ENCODE data around the gene POLR1H. TPM values are rescaled to one million over a fixed set of nuclear protein-coding genes. Genes with fewer than 3 reads are reported as not detected.
"Not testable (repeated sequence)": the region's sequence is repeated elsewhere in the genome, so short reads cannot be mapped to it uniquely, and the experiment has no call there.

POLR1H gene
- total RNA-seq, 2 donors from 2014 or later: 33.2 to 38.4 TPM

DNA sequence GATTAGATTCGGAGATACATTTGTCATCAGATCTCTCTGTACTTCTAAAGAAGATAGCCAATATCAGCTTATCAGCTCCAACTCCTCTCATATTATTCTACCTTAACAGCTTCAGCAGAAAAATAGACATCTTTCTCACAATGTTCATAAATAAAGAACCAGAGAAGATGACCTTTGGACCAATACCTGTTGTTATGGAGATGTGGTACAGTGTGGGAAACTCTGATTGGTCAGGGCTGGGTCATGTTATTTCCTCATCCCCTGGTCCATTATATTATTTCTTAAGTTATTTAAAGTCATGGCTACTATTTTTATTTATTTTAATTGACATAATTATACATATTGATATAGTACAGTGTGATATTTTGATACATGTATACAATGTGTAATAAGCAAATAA, 35.9 kb upstream of the POLR1H start:
- no peak overlapping the region for H3K9ac ChIP-seq (ENCODE audit: low read depth in 2 of 2, low read length in 2 of 2)
- intact Hi-C loops (cut with DNase I): no loop called here
- no peak for DNase-seq
- no peaks in the 10 kb centered on the region for H3K4me1 ChIP-seq
- H3K36me3 ChIP-seq: no peaks in the 10 kb centered on the region
- TF ChIP-seq, protein P1, sequence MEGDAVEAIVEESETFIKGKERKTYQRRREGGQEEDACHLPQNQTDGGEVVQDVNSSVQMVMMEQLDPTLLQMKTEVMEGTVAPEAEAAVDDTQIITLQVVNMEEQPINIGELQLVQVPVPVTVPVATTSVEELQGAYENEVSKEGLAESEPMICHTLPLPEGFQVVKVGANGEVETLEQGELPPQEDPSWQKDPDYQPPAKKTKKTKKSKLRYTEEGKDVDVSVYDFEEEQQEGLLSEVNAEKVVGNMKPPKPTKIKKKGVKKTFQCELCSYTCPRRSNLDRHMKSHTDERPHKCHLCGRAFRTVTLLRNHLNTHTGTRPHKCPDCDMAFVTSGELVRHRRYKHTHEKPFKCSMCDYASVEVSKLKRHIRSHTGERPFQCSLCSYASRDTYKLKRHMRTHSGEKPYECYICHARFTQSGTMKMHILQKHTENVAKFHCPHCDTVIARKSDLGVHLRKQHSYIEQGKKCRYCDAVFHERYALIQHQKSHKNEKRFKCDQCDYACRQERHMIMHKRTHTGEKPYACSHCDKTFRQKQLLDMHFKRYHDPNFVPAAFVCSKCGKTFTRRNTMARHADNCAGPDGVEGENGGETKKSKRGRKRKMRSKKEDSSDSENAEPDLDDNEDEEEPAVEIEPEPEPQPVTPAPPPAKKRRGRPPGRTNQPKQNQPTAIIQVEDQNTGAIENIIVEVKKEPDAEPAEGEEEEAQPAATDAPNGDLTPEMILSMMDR (IDR thresholded peaks at IDR 0.05): no peak
- no peak overlapping the region for H3K4me3 ChIP-seq
- no peak overlapping the region for H3K27ac ChIP-seq
- no peaks in the 10 kb centered on the region for H3K9me3 ChIP-seq
- H3K27me3 ChIP-seq: no peaks in the 10 kb centered on the region

DNA sequence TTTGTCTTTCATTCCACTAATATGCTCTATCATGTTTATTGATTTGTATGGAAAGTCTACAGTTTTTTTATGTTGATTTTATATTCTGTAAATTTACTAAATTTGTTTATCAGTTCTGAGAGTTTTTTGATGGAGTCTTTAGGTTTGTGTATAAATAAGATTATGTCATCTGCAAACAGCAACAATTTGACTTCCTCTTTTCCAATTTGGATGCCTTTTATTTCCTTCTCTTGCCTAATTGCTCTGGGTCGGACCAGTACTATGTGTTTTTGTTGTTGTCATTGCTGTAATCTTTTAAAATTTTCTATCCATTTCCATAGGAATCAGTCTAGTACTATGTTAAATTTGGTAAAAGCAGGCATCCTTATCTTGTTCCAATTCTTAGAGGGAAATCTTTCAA, 31.5 kb upstream of the POLR1H start:
- no peaks in the 10 kb centered on the region for H3K36me3 ChIP-seq
- H3K9me3 ChIP-seq: no peaks in the 10 kb centered on the region
- H3K4me1 ChIP-seq: no peaks in the 10 kb centered on the region
- no peak overlapping the region for H3K4me3 ChIP-seq
- H3K9ac ChIP-seq (ENCODE audit: low read depth in 2 of 2, low read length in 2 of 2): no peak overlapping the region
- no peak for DNase-seq
- intact Hi-C loops (cut with DNase I): no loop called here
- no peak overlapping the region for H3K27ac ChIP-seq
- TF ChIP-seq, protein P1 (IDR thresholded peaks at IDR 0.05): no peak
- H3K27me3 ChIP-seq: no peaks in the 10 kb centered on the region

GRCh38 chr6:30031381-30031780, 29.7 kb upstream of the POLR1H start:
- intact Hi-C loops (cut with DNase I): no loop called here
- Histone ChIP-seq H3K4me3 (no peak overlapping the region), H3K9ac (ENCODE audit: low read depth in 2 of 2, low read length in 2 of 2) (no peak overlapping the region), H3K9me3 (no peaks in the 10 kb centered on the region), H3K27ac (no peak overlapping the region), H3K27me3 (no peaks in the 10 kb centered on the region), H3K36me3 (no peaks in the 10 kb centered on the region), H3K4me1 (no peaks in the 10 kb centered on the region)
- TF ChIP-seq, protein P1 (IDR thresholded peaks at IDR 0.05): no peak
- no peak for DNase-seq

DNA sequence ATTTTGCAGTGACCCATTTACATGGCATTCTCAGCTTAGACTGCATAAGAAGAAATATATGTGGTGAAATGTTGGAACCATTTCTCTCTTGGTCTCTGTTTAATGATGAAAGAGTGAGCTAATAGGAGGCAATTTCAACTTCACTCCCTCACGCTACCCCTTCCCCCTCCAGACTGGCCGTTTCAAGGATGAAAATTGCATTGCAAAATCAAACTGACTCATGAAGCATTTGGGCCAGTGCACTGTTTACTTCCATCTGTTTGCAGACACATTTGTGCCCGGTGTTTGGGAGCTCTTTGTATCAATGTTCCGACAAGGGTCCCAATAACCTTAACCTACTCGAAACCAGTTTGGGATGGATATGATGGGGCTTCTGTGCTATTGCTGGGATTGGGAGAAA, 27.6 kb upstream of the POLR1H start:
- DNase-seq; intact Hi-C loops (cut with DNase I); H3K36me3 ChIP-seq; H3K9ac ChIP-seq (ENCODE audit: low read depth in 2 of 2, low read length in 2 of 2); H3K4me1 ChIP-seq; H3K27ac ChIP-seq; H3K4me3 ChIP-seq; H3K9me3 ChIP-seq; H3K27me3 ChIP-seq: not testable (repeated sequence)

GRCh38 chr6:30035784-30036183, 25.3 kb upstream of the POLR1H start:
- Histone ChIP-seq H3K27me3 (no peaks in the 10 kb centered on the region), H3K36me3 (no peaks in the 10 kb centered on the region), H3K9ac (ENCODE audit: low read depth in 2 of 2, low read length in 2 of 2) (no peak overlapping the region), H3K9me3 (no peaks in the 10 kb centered on the region), H3K4me1 (no peaks in the 10 kb centered on the region), H3K4me3 (no peak overlapping the region), H3K27ac (no peak overlapping the region)
- intact Hi-C loops (cut with DNase I): no loop called here
- DNase-seq: no peak
- TF ChIP-seq, protein P1 (IDR thresholded peaks at IDR 0.05): no peak

GRCh38 chr6:30037182-30037788, 23.8 kb upstream of the POLR1H start:
- Histone ChIP-seq H3K4me1 (no peaks in the 10 kb centered on the region), H3K9ac (ENCODE audit: low read depth in 2 of 2, low read length in 2 of 2) (no peak overlapping the region), H3K27ac (no peak overlapping the region), H3K4me3 (no peak overlapping the region), H3K9me3 (no peaks in the 10 kb centered on the region), H3K27me3 (no peaks in the 10 kb centered on the region), H3K36me3 (no peaks in the 10 kb centered on the region)
- TF ChIP-seq, protein P1 (IDR thresholded peaks at IDR 0.05): peak; percentile 37
- intact Hi-C loops (cut with DNase I): no loop called here
- DNase-seq: no peak
